HG03159 (cell line): ENCODE measurements around the gene MAT1A.

Experiments used
- ATAC-seq: cut with Tn5 transposase; IDR thresholded peaks from one replicate; pipeline ENCODE4 v1.9.1; 2021; ENCODE audit warnings: mild to moderate bottlenecking, moderate library complexity; ENCODE audit not compliant: unreplicated experiment

Gene MAT1A

GRCh38 chr10:80283119-80283518 lies 6.3 kb downstream of the MAT1A start:
- no peak for ATAC-seq

- no peak for ATAC-seq
Measured at GRCh38 chr10:80281784-80282765, 7.4 kb downstream of the MAT1A start.

- ATAC-seq = no peak
Measured at GRCh38 chr10:80281292-80281691, 8.2 kb downstream of the MAT1A start.

GRCh38 chr10:80280071-80280800 lies 9.2 kb downstream of the MAT1A start:
- no peak for ATAC-seq

- ATAC-seq = no peak
Measured at GRCh38 chr10:80279146-80279545, 10.3 kb downstream of the MAT1A start.

- no peak for ATAC-seq
Measured at GRCh38 chr10:80278480-80278879, 11.0 kb downstream of the MAT1A start.

- no peak for ATAC-seq
Measured at GRCh38 chr10:80277567-80278250, 11.7 kb downstream of the MAT1A start.

GRCh38 chr10:80277016-80277415 lies 12.4 kb downstream of the MAT1A start:
- ATAC-seq = no peak

GRCh38 chr10:80276335-80276734 lies 13.1 kb downstream of the MAT1A start:
- no peak for ATAC-seq

GRCh38 chr10:80275756-80276155 lies 13.7 kb downstream of the MAT1A start:
- ATAC-seq = no peak

- ATAC-seq = no peak
Measured at GRCh38 chr10:80275135-80275498, 14.3 kb downstream of the MAT1A start.

- no peak for ATAC-seq
Measured at GRCh38 chr10:80274396-80275134, 14.9 kb downstream of the MAT1A start.

- no peak for ATAC-seq
Measured at GRCh38 chr10:80273523-80274170, 15.8 kb downstream of the MAT1A start.

- ATAC-seq = no peak
Measured at GRCh38 chr10:80272793-80273522, 16.5 kb downstream of the MAT1A start.

GRCh38 chr10:80271416-80271815 lies 18.0 kb downstream of the MAT1A start:
- ATAC-seq = no peak

- no peak for ATAC-seq
Measured at GRCh38 chr10:80270887-80271286, 18.6 kb downstream of the MAT1A start.

- ATAC-seq = no peak
Measured at GRCh38 chr10:80268938-80269588, 20.4 kb downstream of the MAT1A start.

- no peak for ATAC-seq
Measured at GRCh38 chr10:80268266-80268665, 21.2 kb downstream of the MAT1A start.

GRCh38 chr10:80266513-80266863 lies 23.0 kb downstream of the MAT1A start:
- no peak for ATAC-seq
